ENCODE measurements around the gene C1orf35.

GRCh38 chr1:228070851-228071250, 32.3 kb downstream of the C1orf35 start:
- TF ChIP-seq, protein P1, sequence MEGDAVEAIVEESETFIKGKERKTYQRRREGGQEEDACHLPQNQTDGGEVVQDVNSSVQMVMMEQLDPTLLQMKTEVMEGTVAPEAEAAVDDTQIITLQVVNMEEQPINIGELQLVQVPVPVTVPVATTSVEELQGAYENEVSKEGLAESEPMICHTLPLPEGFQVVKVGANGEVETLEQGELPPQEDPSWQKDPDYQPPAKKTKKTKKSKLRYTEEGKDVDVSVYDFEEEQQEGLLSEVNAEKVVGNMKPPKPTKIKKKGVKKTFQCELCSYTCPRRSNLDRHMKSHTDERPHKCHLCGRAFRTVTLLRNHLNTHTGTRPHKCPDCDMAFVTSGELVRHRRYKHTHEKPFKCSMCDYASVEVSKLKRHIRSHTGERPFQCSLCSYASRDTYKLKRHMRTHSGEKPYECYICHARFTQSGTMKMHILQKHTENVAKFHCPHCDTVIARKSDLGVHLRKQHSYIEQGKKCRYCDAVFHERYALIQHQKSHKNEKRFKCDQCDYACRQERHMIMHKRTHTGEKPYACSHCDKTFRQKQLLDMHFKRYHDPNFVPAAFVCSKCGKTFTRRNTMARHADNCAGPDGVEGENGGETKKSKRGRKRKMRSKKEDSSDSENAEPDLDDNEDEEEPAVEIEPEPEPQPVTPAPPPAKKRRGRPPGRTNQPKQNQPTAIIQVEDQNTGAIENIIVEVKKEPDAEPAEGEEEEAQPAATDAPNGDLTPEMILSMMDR (IDR thresholded peaks at IDR 0.05), result no peak
- no peak for TF ChIP-seq POLR2AphosphoS5 (IDR thresholded peaks at IDR 0.05; ENCODE audit: low read depth, low read length)
- TF ChIP-seq TCF7L2 (IDR thresholded peaks at IDR 0.05; ENCODE audit: low read depth, low read length), result no peak
